Calu3 (cell line): Measurements from ENCODE around the gene SDK2. TPM values are rescaled to one million over a fixed set of nuclear protein-coding genes. Genes with fewer than 3 reads are reported as not detected.

Experiments
- BruUV-seq: library from RNA; stranded (reverse); fragments of 400-500 nt; replicated peaks from 2 replicates; lab custom pipeline; 2021; lab: Mats Ljungman, UMichigan
- CTCF ChIA-PET: fragments of 300-600 bp; sonication (Branson Sonifier 250); formaldehyde crosslinking; loops from one replicate; lab custom pipeline; 2022; ENCODE audit warnings: antibody characterized with exemption; lab: Charles Lee
- DNase-seq: peaks from one replicate; pipeline ENCODE4 v3.0.0; 2022
- H3K27ac Mint-ChIP-seq: one replicate; pipeline ENCODE4 v1.8.0; 2022; ENCODE audit warnings: mixed read lengths; ENCODE audit not compliant: unreplicated experiment
- H3K27me3 Mint-ChIP-seq: one replicate; pipeline ENCODE4 v1.8.0; 2022; ENCODE audit warnings: mixed read lengths; ENCODE audit not compliant: unreplicated experiment
- H3K36me3 Mint-ChIP-seq: one replicate; pipeline ENCODE4 v1.8.0; 2022; ENCODE audit warnings: mild to moderate bottlenecking, moderate library complexity, mixed read lengths; ENCODE audit not compliant: insufficient read depth, unreplicated experiment
- H3K4me1 Mint-ChIP-seq: one replicate; pipeline ENCODE4 v1.8.0; 2022; ENCODE audit warnings: mild to moderate bottlenecking, low read depth, mixed read lengths; ENCODE audit not compliant: unreplicated experiment
- H3K4me3 Mint-ChIP-seq: one replicate; pipeline ENCODE4 v1.8.0; 2022; ENCODE audit warnings: mild to moderate bottlenecking, low read depth, moderate library complexity, mixed read lengths; ENCODE audit not compliant: unreplicated experiment
- H3K9me3 Mint-ChIP-seq: one replicate; pipeline ENCODE4 v1.8.0; 2022; ENCODE audit warnings: low read depth, mixed read lengths; ENCODE audit not compliant: unreplicated experiment
- intact Hi-C: fragments of 100-400 bp; cut with micrococcal nuclease; formaldehyde crosslinking; loops from one replicate; pipeline ENCODE4 v1.10.0; 2022; ENCODE audit not compliant: unreplicated experiment
- total RNA-seq: library from RNA; stranded (reverse); gene quantifications from 2 replicates; pipeline ENCODE4 v1.2.3, GENCODE V29; 2022
- TF ChIP-seq, protein P1 (sequence below): fragments of 200-600 bp; IDR thresholded peaks from one replicate; pipeline ENCODE4 v1.8.0; 2022; ENCODE audit warnings: antibody characterized with exemption; ENCODE audit not compliant: unreplicated experiment

Gene SDK2
- total RNA-seq, 1 experiment from 2014 or later, result not detected

DNA sequence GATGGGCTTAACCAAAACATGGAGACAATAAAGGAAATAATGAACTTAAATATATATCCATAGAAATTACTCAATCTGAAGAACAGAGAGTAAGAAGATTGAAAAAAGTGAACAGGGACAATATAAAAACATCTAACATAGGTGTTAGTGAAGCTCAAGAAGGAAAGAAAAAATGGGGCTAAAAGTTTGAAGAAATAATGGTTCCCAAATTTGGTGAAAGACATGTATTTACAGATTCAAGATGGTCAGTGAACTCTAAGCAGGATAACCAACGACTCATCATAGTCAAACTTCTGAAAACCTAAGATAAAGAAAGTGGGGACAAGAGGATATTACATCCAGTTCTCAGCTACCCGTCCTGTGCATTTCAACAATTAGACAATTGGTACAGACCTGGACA, 22.6 kb downstream of the SDK2 start:
- Mint-ChIP-seq H3K27ac (no peak overlapping the region), H3K36me3 (no peaks in the 10 kb centered on the region), H3K27me3 (peaks cover 92% of the 10 kb centered on the region), H3K4me1 (no peaks in the 10 kb centered on the region), H3K9me3 (no peaks in the 10 kb centered on the region), H3K4me3 (no peak overlapping the region)
- TF ChIP-seq, protein P1, sequence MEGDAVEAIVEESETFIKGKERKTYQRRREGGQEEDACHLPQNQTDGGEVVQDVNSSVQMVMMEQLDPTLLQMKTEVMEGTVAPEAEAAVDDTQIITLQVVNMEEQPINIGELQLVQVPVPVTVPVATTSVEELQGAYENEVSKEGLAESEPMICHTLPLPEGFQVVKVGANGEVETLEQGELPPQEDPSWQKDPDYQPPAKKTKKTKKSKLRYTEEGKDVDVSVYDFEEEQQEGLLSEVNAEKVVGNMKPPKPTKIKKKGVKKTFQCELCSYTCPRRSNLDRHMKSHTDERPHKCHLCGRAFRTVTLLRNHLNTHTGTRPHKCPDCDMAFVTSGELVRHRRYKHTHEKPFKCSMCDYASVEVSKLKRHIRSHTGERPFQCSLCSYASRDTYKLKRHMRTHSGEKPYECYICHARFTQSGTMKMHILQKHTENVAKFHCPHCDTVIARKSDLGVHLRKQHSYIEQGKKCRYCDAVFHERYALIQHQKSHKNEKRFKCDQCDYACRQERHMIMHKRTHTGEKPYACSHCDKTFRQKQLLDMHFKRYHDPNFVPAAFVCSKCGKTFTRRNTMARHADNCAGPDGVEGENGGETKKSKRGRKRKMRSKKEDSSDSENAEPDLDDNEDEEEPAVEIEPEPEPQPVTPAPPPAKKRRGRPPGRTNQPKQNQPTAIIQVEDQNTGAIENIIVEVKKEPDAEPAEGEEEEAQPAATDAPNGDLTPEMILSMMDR, result no peak
- DNase-seq, result no peak
- BruUV-seq, result no TSS peak
- intact Hi-C loops, result no loop called here
- CTCF ChIA-PET, result no interaction called here

DNA sequence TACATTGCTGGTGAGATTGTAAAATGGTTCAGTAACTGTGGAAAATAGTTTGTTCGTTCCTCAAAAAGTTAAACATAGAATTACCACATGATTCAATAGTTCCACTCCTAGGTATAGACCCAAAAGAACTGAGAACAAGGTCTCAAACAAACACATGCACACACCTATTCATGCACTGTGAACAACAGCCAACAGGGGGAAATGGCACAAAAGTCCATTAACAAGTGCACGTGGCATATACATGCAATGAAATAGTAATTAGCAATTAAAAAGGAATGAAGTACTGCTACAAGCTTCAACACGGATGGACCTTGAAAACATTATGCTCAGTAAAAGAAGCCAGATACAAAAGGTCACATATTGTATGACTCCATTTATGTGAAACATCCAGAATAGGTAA, 23.8 kb downstream of the SDK2 start:
- no peaks in the 10 kb centered on the region for H3K9me3 Mint-ChIP-seq
- CTCF ChIA-PET, result no interaction called here
- H3K4me1 Mint-ChIP-seq, result no peaks in the 10 kb centered on the region
- H3K4me3 Mint-ChIP-seq, result no peak overlapping the region
- no peaks in the 10 kb centered on the region for H3K36me3 Mint-ChIP-seq
- no TSS peak for BruUV-seq
- H3K27ac Mint-ChIP-seq, result no peak overlapping the region
- no peak for DNase-seq
- H3K27me3 Mint-ChIP-seq, result peaks cover 100% of the 10 kb centered on the region
- TF ChIP-seq, protein P1, result no peak
- intact Hi-C loops, result no loop called here

DNA sequence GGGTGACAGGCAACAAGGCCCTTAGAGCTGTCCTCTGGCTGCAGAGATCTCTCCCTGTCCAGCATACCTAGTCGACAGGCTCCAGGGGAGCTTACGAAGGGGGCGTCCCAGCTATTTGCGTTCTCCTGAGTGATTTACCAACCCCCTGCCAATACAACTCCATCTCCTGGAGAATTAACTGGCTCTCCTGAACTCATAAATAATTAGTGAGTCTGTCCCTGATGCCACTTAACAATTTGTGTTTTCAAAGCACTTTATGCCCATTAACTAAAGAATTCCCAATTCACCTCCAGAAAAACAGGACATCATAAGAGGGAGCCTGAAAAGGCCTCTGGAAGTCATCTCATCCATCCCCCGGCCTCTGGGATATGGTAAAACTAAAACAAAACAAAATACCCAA, 26.7 kb downstream of the SDK2 start:
- intact Hi-C loops, result no loop called here
- TF ChIP-seq, protein P1, result no peak
- H3K4me3 Mint-ChIP-seq, result no peak overlapping the region
- no TSS peak for BruUV-seq
- no peaks in the 10 kb centered on the region for H3K36me3 Mint-ChIP-seq
- no peak overlapping the region for H3K27ac Mint-ChIP-seq
- H3K4me1 Mint-ChIP-seq, result no peaks in the 10 kb centered on the region
- no peak for DNase-seq
- H3K9me3 Mint-ChIP-seq, result no peaks in the 10 kb centered on the region
- CTCF ChIA-PET, result no interaction called here
- H3K27me3 Mint-ChIP-seq, result peaks cover 88% of the 10 kb centered on the region

DNA sequence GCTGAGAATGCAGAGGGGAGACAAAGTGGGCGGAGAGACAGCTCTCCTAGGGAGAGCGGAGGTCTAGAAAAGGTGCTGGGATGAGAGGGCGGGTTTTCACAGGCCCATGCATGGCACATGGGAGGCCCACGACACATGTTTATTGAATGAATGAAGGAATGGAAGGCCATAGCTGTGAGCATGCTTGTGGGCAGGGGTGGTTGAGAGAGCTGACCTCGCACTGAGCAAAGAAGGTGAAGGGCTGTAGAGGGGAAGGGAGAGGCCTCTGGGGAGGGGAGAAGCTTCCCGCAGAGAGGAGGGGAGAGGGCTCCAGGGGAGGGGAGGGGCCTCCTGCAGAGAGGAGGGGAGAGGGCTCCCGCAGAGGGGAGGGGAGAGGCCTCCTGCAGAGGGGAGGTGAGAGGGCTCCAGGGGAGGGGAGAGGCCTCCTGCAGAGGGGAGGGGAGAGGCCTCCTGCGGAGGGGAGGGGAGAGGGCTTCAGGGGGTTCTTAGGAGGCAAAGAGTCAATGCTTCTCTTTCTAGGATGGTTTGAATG, 27.3 kb downstream of the SDK2 start:
- intact Hi-C loops, result no loop called here
- H3K27me3 Mint-ChIP-seq, result peaks cover 83% of the 10 kb centered on the region
- H3K36me3 Mint-ChIP-seq, result no peaks in the 10 kb centered on the region
- BruUV-seq, result no TSS peak
- TF ChIP-seq, protein P1, result no peak
- H3K27ac Mint-ChIP-seq, result no peak overlapping the region
- H3K4me3 Mint-ChIP-seq, result no peak overlapping the region
- CTCF ChIA-PET, result no interaction called here
- H3K4me1 Mint-ChIP-seq, result no peaks in the 10 kb centered on the region
- no peak for DNase-seq
- H3K9me3 Mint-ChIP-seq, result no peaks in the 10 kb centered on the region
